ENCODE results near the gene SNTG2. TPM values are rescaled to one million over a fixed set of nuclear protein-coding genes. Genes with fewer than 3 reads are reported as not detected.
"Not testable (repeated sequence)": the region's sequence is repeated elsewhere in the genome, so short reads cannot be mapped to it uniquely, and the experiment has no call there.

SNTG2 gene
- total RNA-seq, 2 experiments from 2014 or later = 0.25 to 0.57 TPM

- Mint-ChIP-seq H3K36me3 (ENCODE audit: low read depth) (no peaks in the 10 kb centered on the region), H3K9me3 (ENCODE audit: low read depth) (peaks cover 2% of the 10 kb centered on the region), H3K4me3 (no peak overlapping the region), H3K27me3 (no peaks in the 10 kb centered on the region), H3K4me1 (peaks cover 3% of the 10 kb centered on the region), H3K27ac (no peak overlapping the region)
- intact Hi-C loops (cut with DNase I, micrococcal nuclease) = no loop called here
- no peak for ATAC-seq
- POLR2A ChIA-PET = no interaction called here
- DNase-seq = no peak
- CTCF ChIA-PET = no interaction called here
Measured at GRCh38 chr2:1398191-1398590, 447.5 kb downstream of the SNTG2 start.

GRCh38 chr2:1400943-1401735 lies 450.5 kb downstream of the SNTG2 start:
- ChIA-PET POLR2A (no interaction called here), CTCF (no interaction called here)
- no peaks in the 10 kb centered on the region for H3K27me3 Mint-ChIP-seq
- no peak overlapping the region for H3K4me3 Mint-ChIP-seq
- intact Hi-C loops (cut with DNase I, micrococcal nuclease) = no loop called here
- no peak overlapping the region for H3K27ac Mint-ChIP-seq
- peaks cover 2% of the 10 kb centered on the region for H3K9me3 Mint-ChIP-seq (ENCODE audit: low read depth)
- H3K4me1 Mint-ChIP-seq = peaks cover 3% of the 10 kb centered on the region
- H3K36me3 Mint-ChIP-seq (ENCODE audit: low read depth) = no peaks in the 10 kb centered on the region
- ATAC-seq = no peak
- DNase-seq = no peak

GRCh38 chr2:1402064-1402463 lies 451.4 kb downstream of the SNTG2 start:
- ATAC-seq = no peak
- H3K36me3 Mint-ChIP-seq (ENCODE audit: low read depth) = no peaks in the 10 kb centered on the region

GRCh38 chr2:1403565-1403964 lies 452.9 kb downstream of the SNTG2 start:
- intact Hi-C loops (cut with DNase I, micrococcal nuclease) = no loop called here
- Mint-ChIP-seq H3K27ac (no peak overlapping the region), H3K9me3 (ENCODE audit: low read depth) (peaks cover 2% of the 10 kb centered on the region), H3K4me3 (no peak overlapping the region), H3K36me3 (ENCODE audit: low read depth) (no peaks in the 10 kb centered on the region), H3K27me3 (no peaks in the 10 kb centered on the region), H3K4me1 (peaks cover 3% of the 10 kb centered on the region)
- no peak for DNase-seq
- CTCF ChIA-PET = interaction anchor here (0.7 kb wide), 1 partner anchor 609 kb away, joined by 3 read pairs; no protein-coding TSS in a partner anchor
- ATAC-seq = no peak
- POLR2A ChIA-PET = no interaction called here

More at GRCh38 chr2:1402064-1402463, 451.4 kb downstream of the SNTG2 start:
- Mint-ChIP-seq H3K9me3 (ENCODE audit: low read depth) (peaks cover 2% of the 10 kb centered on the region), H3K4me1 (peaks cover 3% of the 10 kb centered on the region), H3K27ac (no peak overlapping the region), H3K27me3 (no peaks in the 10 kb centered on the region), H3K4me3 (no peak overlapping the region)
- intact Hi-C loops (cut with DNase I, micrococcal nuclease) = no loop called here
- CTCF ChIA-PET = no interaction called here
- POLR2A ChIA-PET = no interaction called here
- DNase-seq = no peak

- Mint-ChIP-seq H3K27me3 (no peaks in the 10 kb centered on the region), H3K4me3 (no peak overlapping the region), H3K9me3 (ENCODE audit: low read depth) (peaks cover 2% of the 10 kb centered on the region), H3K36me3 (ENCODE audit: low read depth) (no peaks in the 10 kb centered on the region), H3K27ac (no peak overlapping the region), H3K4me1 (no peaks in the 10 kb centered on the region)
- DNase-seq (no peak), ATAC-seq (no peak)
- POLR2A ChIA-PET = no interaction called here
- CTCF ChIA-PET = no interaction called here
- intact Hi-C loops (cut with DNase I, micrococcal nuclease) = no loop called here
Measured at GRCh38 chr2:1405124-1405523, 454.5 kb downstream of the SNTG2 start.

GRCh38 chr2:1405967-1406366 lies 455.3 kb downstream of the SNTG2 start:
- Mint-ChIP-seq H3K4me3 (no peak overlapping the region), H3K27ac (no peak overlapping the region), H3K36me3 (ENCODE audit: low read depth) (no peaks in the 10 kb centered on the region), H3K27me3 (no peaks in the 10 kb centered on the region), H3K9me3 (ENCODE audit: low read depth) (peaks cover 2% of the 10 kb centered on the region), H3K4me1 (no peaks in the 10 kb centered on the region)
- no peak for DNase-seq
- POLR2A ChIA-PET = no interaction called here
- no peak for ATAC-seq
- CTCF ChIA-PET = no interaction called here
- intact Hi-C loops (cut with DNase I, micrococcal nuclease) = no loop called here

- ATAC-seq = no peak
- Mint-ChIP-seq H3K4me1 (no peaks in the 10 kb centered on the region), H3K36me3 (ENCODE audit: low read depth) (no peaks in the 10 kb centered on the region), H3K27ac (no peak overlapping the region), H3K4me3 (no peak overlapping the region), H3K9me3 (ENCODE audit: low read depth) (peaks cover 2% of the 10 kb centered on the region), H3K27me3 (no peaks in the 10 kb centered on the region)
- ChIA-PET CTCF (no interaction called here), POLR2A (no interaction called here)
- DNase-seq = no peak
- intact Hi-C loops (cut with DNase I, micrococcal nuclease) = no loop called here
Measured at GRCh38 chr2:1406434-1406833, 455.8 kb downstream of the SNTG2 start.

GRCh38 chr2:1407950-1408675 lies 457.5 kb downstream of the SNTG2 start:
- H3K4me1 Mint-ChIP-seq = no peaks in the 10 kb centered on the region
- ATAC-seq (no peak), DNase-seq (no peak)
- H3K27ac Mint-ChIP-seq = no peak overlapping the region
- CTCF ChIA-PET = no interaction called here
- intact Hi-C loops (cut with DNase I, micrococcal nuclease) = no loop called here
- H3K4me3 Mint-ChIP-seq = no peak overlapping the region
- POLR2A ChIA-PET = interaction anchor here (0.7 kb wide), 1 partner anchor 490 kb away, joined by 3 read pairs; no protein-coding TSS in a partner anchor
- no peaks in the 10 kb centered on the region for H3K9me3 Mint-ChIP-seq (ENCODE audit: low read depth)
- H3K36me3 Mint-ChIP-seq (ENCODE audit: low read depth) = no peaks in the 10 kb centered on the region
- H3K27me3 Mint-ChIP-seq = no peaks in the 10 kb centered on the region

- Mint-ChIP-seq H3K9me3 (ENCODE audit: low read depth) (no peaks in the 10 kb centered on the region), H3K4me1 (no peaks in the 10 kb centered on the region), H3K27ac (no peak within 1 kb of the TSS), H3K36me3 (ENCODE audit: low read depth) (no peaks in the 10 kb centered on the region), H3K4me3 (no peak within 1 kb of the TSS), H3K27me3 (no peaks in the 10 kb centered on the region)
- no peak for ATAC-seq
- ChIA-PET POLR2A (no interaction called here), CTCF (no interaction called here)
- intact Hi-C loops (cut with DNase I, micrococcal nuclease) = no loop called here
- no peak for DNase-seq
Measured at GRCh38 chr2:1413156-1413710, 462.6 kb downstream of the SNTG2 start, which contains the start of gene TPO. Gene TPO, plus strand, starts transcription at chr2:1413463. Its CDS starts 946 bp downstream, at chr2:1414409.

- intact Hi-C loops (cut with DNase I, micrococcal nuclease) = no loop called here
- no peaks in the 10 kb centered on the region for H3K9me3 Mint-ChIP-seq (ENCODE audit: low read depth)
- no peak for ATAC-seq
- no peaks in the 10 kb centered on the region for H3K27me3 Mint-ChIP-seq
- CTCF ChIA-PET = no interaction called here
- no peaks in the 10 kb centered on the region for H3K4me1 Mint-ChIP-seq
- H3K36me3 Mint-ChIP-seq (ENCODE audit: low read depth) = no peaks in the 10 kb centered on the region
- POLR2A ChIA-PET = no interaction called here
- no peak for DNase-seq
- H3K4me3 Mint-ChIP-seq = no peak overlapping the region
- H3K27ac Mint-ChIP-seq = no peak overlapping the region
Measured at GRCh38 chr2:1414121-1414520, 463.5 kb downstream of the SNTG2 start.

GRCh38 chr2:1414901-1415300 lies 464.3 kb downstream of the SNTG2 start:
- H3K27me3 Mint-ChIP-seq; H3K27ac Mint-ChIP-seq; H3K9me3 Mint-ChIP-seq (ENCODE audit: low read depth); H3K4me3 Mint-ChIP-seq; CTCF ChIA-PET; ATAC-seq; POLR2A ChIA-PET; DNase-seq; H3K36me3 Mint-ChIP-seq (ENCODE audit: low read depth); intact Hi-C loops (cut with DNase I, micrococcal nuclease); H3K4me1 Mint-ChIP-seq: not testable (repeated sequence)

GRCh38 chr2:1415501-1415900 lies 464.9 kb downstream of the SNTG2 start:
- no peaks in the 10 kb centered on the region for H3K27me3 Mint-ChIP-seq
- no peaks in the 10 kb centered on the region for H3K36me3 Mint-ChIP-seq (ENCODE audit: low read depth)
- no peaks in the 10 kb centered on the region for H3K4me1 Mint-ChIP-seq
- H3K9me3 Mint-ChIP-seq (ENCODE audit: low read depth) = no peaks in the 10 kb centered on the region
- ATAC-seq = no peak
- ChIA-PET POLR2A (no interaction called here), CTCF (no interaction called here)
- H3K4me3 Mint-ChIP-seq = no peak overlapping the region
- no peak for DNase-seq
- H3K27ac Mint-ChIP-seq = no peak overlapping the region
- intact Hi-C loops (cut with DNase I, micrococcal nuclease) = no loop called here

Measured in activated CD4-positive, alpha-beta T cell treated with anti-CD3 and anti-CD28 coated beads for 36 hours (primary cell).